Melanocyte of skin (primary cell): ENCODE results near the gene TBC1D12. TPM values are rescaled to one million over a fixed set of nuclear protein-coding genes. Genes with fewer than 3 reads are reported as not detected.

Experiments used
- total RNA-seq, 2 donors: library from RNA; depleted of rRNA; stranded (reverse); fragments of >200 nt; gene quantifications; 2 replicates each; pipeline ENCODE4 v1.2.3, GENCODE V29; 2012

Gene TBC1D12
- 10 to 100 TPM in 1 of 2 donors, 1 to 10 TPM in 1; 8.7 to 10.7 TPM for total RNA-seq

GRCh38 chr10:94402204-94402842, at the start of gene TBC1D12:
Gene TBC1D12, plus strand, starts transcription at chr10:94402541. Its CDS starts 73 bp downstream, at chr10:94402614.

GRCh38 chr10:94362360-94363250, 39.7 kb upstream of the TBC1D12 start, which contains the start of gene NOC3L:
Gene NOC3L, minus strand, starts transcription at chr10:94362939. Its CDS starts 101 bp downstream, at chr10:94362838.

GRCh38 chr10:94545391-94546048, 143.2 kb downstream of the TBC1D12 start, which contains the start of gene HELLS:
Gene HELLS, plus strand, starts transcription at chr10:94545788. Its CDS starts 134 bp downstream, at chr10:94545922.

Other genes with a start within 250 kb of the TBC1D12 start
- 10 to 100 TPM; 19.3 to 34.3 TPM for gene NOC3L, start 39.6 kb upstream of the TBC1D12 start, total RNA-seq
- gene HELLS, start 143.2 kb downstream of the TBC1D12 start, total RNA-seq, result 10 to 100 TPM; 16.5 to 34.0 TPM